Stomach smooth muscle (tissue), 2 donors: ENCODE results near the gene TRIM21.
"Not testable (repeated sequence)": the region's sequence is repeated elsewhere in the genome, so short reads cannot be mapped to it uniquely, and the experiment has no call there.

Experiments
- H3K27ac ChIP-seq: one replicate; pipeline ENCODE4 v1.7.0; 2013; ENCODE audit warnings: mild to moderate bottlenecking, low read length, inconsistent platforms
- H3K27me3 ChIP-seq, 2 donors: one replicate each; pipeline ENCODE4 v1.7.0; 2013; ENCODE audit warnings: low read length in 2 of 2; ENCODE audit not compliant: insufficient read depth in 2 of 2, control insufficient read depth in 1 of 2
- H3K36me3 ChIP-seq, 2 donors: one replicate each; pipeline ENCODE4 v1.7.0; 2013; ENCODE audit warnings: low read length in 2 of 2; ENCODE audit not compliant: control insufficient read depth in 2 of 2, insufficient read depth in 2 of 2
- H3K4me1 ChIP-seq: one replicate; pipeline ENCODE4 v1.7.0; 2013; ENCODE audit warnings: low read length; ENCODE audit not compliant: control insufficient read depth, insufficient read depth
- H3K4me3 ChIP-seq, 2 donors: one replicate each; pipeline ENCODE4 v1.7.0; 2013; ENCODE audit warnings: low read length in 2 of 2
- H3K9ac ChIP-seq, 2 donors: one replicate each; pipeline ENCODE4 v1.7.0; 2013; ENCODE audit warnings: low read length in 2 of 2, mild to moderate bottlenecking in 1 of 2
- H3K9me3 ChIP-seq, 2 donors: one replicate each; pipeline ENCODE4 v1.7.0; 2013; ENCODE audit warnings: low read length in 2 of 2; ENCODE audit not compliant: control insufficient read depth in 2 of 2
- donor health status: healthy.
- donor health status: Pancreatic carcinoma.

The TRIM21 gene

DNA sequence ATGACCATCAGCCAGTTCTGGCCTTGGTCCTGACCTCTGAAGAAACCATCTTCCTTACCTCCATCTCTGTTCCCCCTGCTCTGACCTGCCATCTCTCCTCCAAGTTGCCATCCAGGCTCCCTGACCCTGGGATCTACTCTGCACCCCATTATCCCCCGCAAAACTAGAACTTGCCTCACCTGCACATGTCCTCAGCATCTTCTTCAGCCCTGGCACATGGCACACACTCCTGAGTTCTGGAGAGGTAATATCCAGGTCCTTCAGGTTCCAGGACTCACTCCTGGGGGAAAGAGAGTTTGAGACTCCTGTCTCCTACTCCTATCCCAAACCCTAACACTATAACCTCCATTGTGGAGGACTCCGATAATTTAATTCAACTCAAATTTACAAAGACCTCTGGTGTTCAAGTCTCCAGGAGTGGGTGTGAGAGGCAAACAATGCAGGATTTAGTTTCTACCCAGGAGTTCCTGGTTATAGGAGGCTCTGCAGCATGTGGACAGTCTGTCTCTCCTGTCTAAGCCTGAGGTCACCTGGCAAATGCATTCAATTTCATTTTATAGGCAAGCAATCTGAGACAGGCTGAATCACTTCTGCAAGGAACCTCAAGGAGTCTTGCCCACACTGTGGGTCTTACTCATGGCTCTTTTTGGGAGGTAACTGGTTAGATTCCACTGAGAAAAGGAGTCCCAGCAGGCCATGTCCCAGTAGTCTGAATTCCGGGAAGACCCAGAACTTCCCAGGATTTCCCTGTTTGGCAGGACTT, 7.3 kb downstream of the TRIM21 start:
- Histone ChIP-seq H3K9me3 (no peaks in the 10 kb centered on the region), H3K27ac (no peak overlapping the region), H3K4me3 (no peak overlapping the region), H3K9ac (no peak overlapping the region), H3K36me3 (peaks cover 43 to 52% of the 10 kb centered on the region in 2 donors), H3K4me1 (no peaks in the 10 kb centered on the region), H3K27me3 (no peaks in the 10 kb centered on the region)

DNA sequence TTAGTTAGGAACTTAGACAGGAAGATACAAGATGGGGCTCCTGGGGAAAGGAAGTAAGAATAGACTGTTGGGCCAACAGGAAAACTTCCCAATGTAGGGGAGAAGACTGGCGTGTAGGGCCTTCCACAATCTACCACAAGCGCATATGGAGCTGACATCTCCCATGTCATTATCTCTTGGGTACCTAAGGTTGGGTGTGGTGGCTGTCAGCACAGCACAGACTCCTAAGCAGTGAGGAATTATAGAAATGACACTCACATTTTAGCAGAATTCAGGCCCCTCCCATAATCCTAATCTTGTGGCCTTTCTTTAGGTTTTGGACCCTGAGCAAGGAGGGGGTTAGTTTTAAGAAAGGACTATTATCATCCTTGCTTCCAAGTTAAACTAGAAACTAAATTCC, 11.6 kb downstream of the TRIM21 start:
- no peak overlapping the region for H3K27ac ChIP-seq
- peaks cover 15 to 24% of the 10 kb centered on the region in 2 donors for H3K36me3 ChIP-seq
- H3K4me1 ChIP-seq, result no peaks in the 10 kb centered on the region
- H3K4me3 ChIP-seq, result no peak overlapping the region
- no peak overlapping the region for H3K9ac ChIP-seq
- peaks cover 0 to 3% of the 10 kb centered on the region in 2 donors for H3K9me3 ChIP-seq
- H3K27me3 ChIP-seq, result no peaks in the 10 kb centered on the region

DNA sequence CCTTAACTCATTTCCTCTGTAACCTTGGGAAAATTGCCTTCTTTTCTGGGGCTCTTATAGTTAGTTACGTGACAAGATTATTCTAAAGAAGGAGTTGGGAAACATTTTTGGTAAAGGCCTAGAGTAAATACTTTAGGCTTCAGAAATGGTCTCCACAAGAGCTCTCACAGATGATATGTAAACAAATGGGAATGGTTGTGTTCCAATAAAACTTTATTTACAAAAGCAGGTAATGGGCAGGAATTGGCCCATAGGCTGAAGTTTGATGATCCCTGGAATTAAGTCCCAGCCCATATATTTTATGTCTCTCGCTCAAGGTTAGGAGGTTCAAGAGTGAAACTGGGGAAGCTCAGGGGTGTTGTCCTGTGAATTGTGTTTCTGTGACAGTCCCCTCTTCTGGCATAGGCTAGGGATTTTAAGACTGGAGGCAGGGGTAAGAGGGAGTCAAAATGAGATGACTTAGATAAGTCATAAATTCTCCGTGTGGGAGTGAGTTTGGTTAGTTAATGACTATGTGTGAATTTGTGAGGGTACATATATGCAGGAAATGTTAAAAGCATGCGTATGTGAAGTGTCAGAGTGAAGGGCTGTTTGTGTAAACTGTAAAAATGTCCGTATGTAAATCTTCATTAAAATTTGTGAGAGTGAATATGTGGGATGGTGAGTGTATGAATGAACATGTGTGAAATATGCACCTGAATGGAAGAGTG, 17.9 kb downstream of the TRIM21 start:
- Histone ChIP-seq H3K9ac (no peak overlapping the region), H3K36me3 (no peaks in the 10 kb centered on the region), H3K4me1 (no peaks in the 10 kb centered on the region), H3K27me3 (no peaks in the 10 kb centered on the region), H3K27ac (no peak overlapping the region), H3K9me3 (peaks cover 0 to 3% of the 10 kb centered on the region in 2 donors), H3K4me3 (no peak overlapping the region)

DNA sequence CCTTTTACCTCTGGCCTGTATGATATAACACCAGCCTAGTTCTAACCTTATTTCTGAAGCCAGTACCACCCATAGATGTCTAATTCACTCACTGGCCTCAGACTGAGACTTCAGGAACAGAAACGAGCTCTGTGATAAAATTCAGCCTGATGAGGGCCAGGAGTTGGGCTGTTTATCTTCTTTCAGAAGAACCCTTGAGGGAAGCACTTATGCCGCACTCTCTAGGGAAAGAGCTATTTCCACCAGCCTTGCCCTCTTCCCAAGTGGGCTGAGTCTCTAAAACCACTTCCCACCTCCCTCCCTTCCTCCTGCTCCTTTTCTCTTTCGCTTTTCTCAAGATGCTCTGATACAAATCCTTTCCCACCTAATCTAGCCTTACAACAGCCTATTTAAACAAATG, 23.3 kb downstream of the TRIM21 start:
- no peaks in the 10 kb centered on the region for H3K27me3 ChIP-seq
- H3K4me1 ChIP-seq, result no peaks in the 10 kb centered on the region
- H3K9me3 ChIP-seq, result peaks cover 0 to 1% of the 10 kb centered on the region in 2 donors
- no peak overlapping the region for H3K9ac ChIP-seq
- no peaks in the 10 kb centered on the region for H3K36me3 ChIP-seq
- H3K4me3 ChIP-seq, result no peak overlapping the region
- no peak overlapping the region for H3K27ac ChIP-seq

GRCh38 chr11:4368286-4368685, 25.2 kb downstream of the TRIM21 start, which contains the start of gene OR52B4:
Gene OR52B4, minus strand, starts transcription at chr11:4368386. Its CDS starts 91 bp downstream, at chr11:4368295.
- Histone ChIP-seq H3K9ac (no peak within 1 kb of the TSS), H3K9me3 (peaks cover 0 to 1% of the 10 kb centered on the region in 2 donors), H3K27ac (no peak within 1 kb of the TSS), H3K36me3 (no peaks in the 10 kb centered on the region), H3K27me3 (no peaks in the 10 kb centered on the region), H3K4me3 (no peak within 1 kb of the TSS), H3K4me1 (no peaks in the 10 kb centered on the region)

- H3K27me3 ChIP-seq, result not testable (repeated sequence)
Measured at GRCh38 chr11:4348142-4348541, 45.4 kb downstream of the TRIM21 start.

GRCh38 chr11:4345366-4345765, 48.1 kb downstream of the TRIM21 start:
- H3K4me3 ChIP-seq, H3K27ac ChIP-seq, H3K4me1 ChIP-seq, H3K9me3 ChIP-seq, H3K36me3 ChIP-seq, H3K9ac ChIP-seq, H3K27me3 ChIP-seq: not testable (repeated sequence)

More at GRCh38 chr11:4348142-4348541, 45.4 kb downstream of the TRIM21 start:
- not testable (repeated sequence) for H3K27ac ChIP-seq, H3K36me3 ChIP-seq, H3K9me3 ChIP-seq, H3K4me3 ChIP-seq, H3K4me1 ChIP-seq, H3K9ac ChIP-seq
